Upper lobe of left lung (tissue), 4 donors: ENCODE results near the gene ARID1B.

Source experiments
- EP300 ChIP-seq, 4 donors: sonication (generic); formaldehyde crosslinking; IDR thresholded peaks; one replicate each; pipeline ENCODE4 v1.5.1; 2017; ENCODE audit warnings: antibody characterized with exemption in 4 of 4, control low read depth in 2 of 4
- POLR2A ChIP-seq, 4 donors: fragments of 450-650 bp; IDR thresholded peaks; one replicate each; pipeline ENCODE4 v1.5.1; 2016 to 2017; ENCODE audit warnings: antibody characterized with exemption in 4 of 4, mild to moderate bottlenecking in 2 of 4
- TF ChIP-seq, protein P1 (sequence below), 6 experiments: fragments of 450-650 bp in 4 of 6; fragments of 200-600 bp in 2 of 6; sonication (generic) in 2 of 6; IDR thresholded peaks; one replicate each; pipeline ENCODE4 v1.5.1; 2016 to 2019; ENCODE audit warnings: antibody characterized with exemption in 6 of 6

DNA sequence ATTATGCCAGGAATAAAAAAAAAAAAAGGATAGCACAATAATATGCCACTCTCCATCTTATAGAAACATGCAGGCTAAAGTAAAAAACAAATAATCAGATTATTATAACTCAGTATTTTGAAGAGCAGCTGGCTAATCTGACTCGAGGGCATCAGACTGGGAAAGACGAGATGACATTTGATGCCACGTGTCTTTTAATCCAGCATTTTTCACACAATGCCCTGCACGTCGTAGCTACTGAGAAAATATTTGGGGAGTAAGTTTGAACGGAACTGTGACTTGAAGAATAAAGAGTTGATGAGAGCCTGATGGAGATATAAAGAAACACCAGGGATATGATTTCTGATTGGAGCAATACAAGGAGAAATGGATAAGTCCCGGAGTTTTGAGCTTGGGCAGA, 237.7 kb downstream of the ARID1B start:
- TF ChIP-seq EP300 (IDR thresholded peaks at IDR 0.05) (no peak), POLR2A (IDR thresholded peaks at IDR 0.05) (no peak)
- TF ChIP-seq, protein P1, sequence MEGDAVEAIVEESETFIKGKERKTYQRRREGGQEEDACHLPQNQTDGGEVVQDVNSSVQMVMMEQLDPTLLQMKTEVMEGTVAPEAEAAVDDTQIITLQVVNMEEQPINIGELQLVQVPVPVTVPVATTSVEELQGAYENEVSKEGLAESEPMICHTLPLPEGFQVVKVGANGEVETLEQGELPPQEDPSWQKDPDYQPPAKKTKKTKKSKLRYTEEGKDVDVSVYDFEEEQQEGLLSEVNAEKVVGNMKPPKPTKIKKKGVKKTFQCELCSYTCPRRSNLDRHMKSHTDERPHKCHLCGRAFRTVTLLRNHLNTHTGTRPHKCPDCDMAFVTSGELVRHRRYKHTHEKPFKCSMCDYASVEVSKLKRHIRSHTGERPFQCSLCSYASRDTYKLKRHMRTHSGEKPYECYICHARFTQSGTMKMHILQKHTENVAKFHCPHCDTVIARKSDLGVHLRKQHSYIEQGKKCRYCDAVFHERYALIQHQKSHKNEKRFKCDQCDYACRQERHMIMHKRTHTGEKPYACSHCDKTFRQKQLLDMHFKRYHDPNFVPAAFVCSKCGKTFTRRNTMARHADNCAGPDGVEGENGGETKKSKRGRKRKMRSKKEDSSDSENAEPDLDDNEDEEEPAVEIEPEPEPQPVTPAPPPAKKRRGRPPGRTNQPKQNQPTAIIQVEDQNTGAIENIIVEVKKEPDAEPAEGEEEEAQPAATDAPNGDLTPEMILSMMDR (IDR thresholded peaks at IDR 0.05): no peak
